Psoas muscle (tissue), 8 donors: ENCODE data around the gene ENKUR. TPM values are rescaled to one million over a fixed set of nuclear protein-coding genes. Genes with fewer than 3 reads are reported as not detected.

Source experiments
- ATAC-seq, 4 donors: fragments of 200-7000 bp; cut with Tn5 transposase; one replicate each; pipeline ENCODE4 v1.9.1; 2020; ENCODE audit warnings: moderate library complexity in 3 of 4, mild to moderate bottlenecking in 2 of 4
- DNase-seq, 2 donors: peaks; one replicate each; pipeline ENCODE4 v3.0.0-alpha.2; 2020
- H3K27ac ChIP-seq: fragments of 200-600 bp; one replicate; pipeline ENCODE4 v1.8.0; 2022
- H3K27me3 ChIP-seq, 3 donors: fragments of 200-600 bp in 1 of 3; one replicate each; pipeline versions ENCODE4 v1.6.1 to v1.8.0; 2013 to 2022; ENCODE audit warnings: low read length in 2 of 3, mild to moderate bottlenecking in 2 of 3, moderate library complexity in 1 of 3; ENCODE audit not compliant: insufficient read depth in 3 of 3
- H3K36me3 ChIP-seq, 2 donors: fragments of 200-600 bp in 1 of 2; one replicate each; pipeline versions ENCODE4 v1.6.1 to v1.8.0; 2013 to 2022; ENCODE audit warnings: low read depth in 1 of 2, mild to moderate bottlenecking in 1 of 2, moderate library complexity in 1 of 2; ENCODE audit not compliant: insufficient read depth in 1 of 2
- H3K4me1 ChIP-seq: fragments of 200-600 bp; one replicate; pipeline ENCODE4 v1.8.0; 2022
- H3K4me3 ChIP-seq: fragments of 200-600 bp; one replicate; pipeline ENCODE4 v1.8.0; 2022; ENCODE audit warnings: mild to moderate bottlenecking
- H3K9me3 ChIP-seq: fragments of 200-600 bp; one replicate; pipeline ENCODE4 v1.8.0; 2022
- CTCF ChIP-seq: fragments of 200-600 bp; IDR thresholded peaks from one replicate; pipeline ENCODE4 v1.8.0; 2022; ENCODE audit warnings: antibody characterized with exemption
- WGBS, 3 donors: extraction: QIAGEN DNeasy Blood & Tissue Kit; methylation state at CpG; one replicate each; pipeline versions ENCODE4 v1.1.6 to v1.1.7; 2013; 5-methylcytosine and 5-hydroxymethylcytosine counted together
- intact Hi-C, 2 donors: fragments of 100-400 bp; cut with DNase I; formaldehyde crosslinking; loops; one replicate each; pipeline versions ENCODE4 v1.11.0 to v1.14.2; 2022
- polyA plus RNA-seq, 3 donors: library from polyadenylated mRNA; stranded (reverse); fragments of 200-250 nt; gene quantifications; one replicate each; pipeline ENCODE4 v1.2.3, GENCODE V29; 2013
- total RNA-seq, 4 donors: library from RNA; stranded (reverse); fragmentation: NEBNext Ultra II Directional in 2 of 4; extraction: Animal tissue kit (Norgen Biotek cat#: 25700) in 2 of 4; gene quantifications; one replicate each; pipeline versions ENCODE4 v1.2.1 to v1.2.4, GENCODE V29; 2021 to 2023
- donor health status: healthy with polysubstance abuse.
- donor health status: DM: no; HTN: no; CAD: no; lungs with moderate emphysema.
- donor health status: Bipolar disorder and iron deficiency.
- donor health status: healthy.
- donor health status: DM: yes; HTN: yes; CAD: no.
- donor health status: DM: no; HTN: no; CAD: no.
- donor health status: DM: no; HTN: no; CAD: no.
- donor health status: DM: yes; HTN: yes; CAD: no.

ENKUR gene
- total and polyA plus RNA-seq, 7 donors, result 0.03 to 0.05 TPM; not detected in 5

DNA sequence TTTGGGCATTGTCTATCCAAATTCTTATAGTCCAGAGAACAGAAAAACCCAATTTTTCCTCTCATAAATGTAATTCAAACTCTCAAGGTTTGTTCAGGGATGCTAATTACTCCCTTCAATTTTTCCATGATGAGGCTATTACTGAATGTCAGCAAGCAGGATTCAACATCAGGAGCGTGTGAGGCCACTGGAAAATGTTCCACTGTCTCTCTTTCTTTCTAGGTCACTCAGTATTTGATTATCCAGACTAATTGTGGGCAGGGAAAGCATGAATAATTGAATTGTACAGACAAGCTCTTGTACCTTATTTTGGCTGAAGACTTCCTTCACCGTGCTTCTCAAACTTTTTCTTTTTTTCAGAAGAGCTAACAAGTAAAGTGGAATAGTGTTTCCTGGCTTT lies 31.1 kb upstream of the ENKUR start:
- Histone ChIP-seq H3K4me3 (no peak overlapping the region), H3K36me3 (no peaks in the 10 kb centered on the region), H3K27ac (no peak overlapping the region), H3K27me3 (peaks cover 0 to 6% (median 0%) of the 10 kb centered on the region in 3 donors), H3K9me3 (no peaks in the 10 kb centered on the region), H3K4me1 (no peaks in the 10 kb centered on the region)
- 19 to 31% (median 22%) methylated on average over 2 of the region's 2 CpGs for WGBS, 3 donors
- TF ChIP-seq CTCF, result no peak
- DNase-seq, result no peak
- intact Hi-C loops, result no loop called here
- no peak for ATAC-seq

GRCh38 chr10:25046641-25047040 lies 30.7 kb upstream of the ENKUR start:
- Histone ChIP-seq H3K36me3 (no peaks in the 10 kb centered on the region), H3K9me3 (no peaks in the 10 kb centered on the region), H3K27me3 (peaks cover 0 to 6% (median 0%) of the 10 kb centered on the region in 3 donors), H3K27ac (no peak overlapping the region), H3K4me1 (no peaks in the 10 kb centered on the region), H3K4me3 (no peak overlapping the region)
- no peak for ATAC-seq
- 23 to 43% (median 32%) methylated on average over 1 of the region's 1 CpG for WGBS, 3 donors
- intact Hi-C loops, result no loop called here
- no peak for TF ChIP-seq CTCF
- DNase-seq, result no peak

DNA sequence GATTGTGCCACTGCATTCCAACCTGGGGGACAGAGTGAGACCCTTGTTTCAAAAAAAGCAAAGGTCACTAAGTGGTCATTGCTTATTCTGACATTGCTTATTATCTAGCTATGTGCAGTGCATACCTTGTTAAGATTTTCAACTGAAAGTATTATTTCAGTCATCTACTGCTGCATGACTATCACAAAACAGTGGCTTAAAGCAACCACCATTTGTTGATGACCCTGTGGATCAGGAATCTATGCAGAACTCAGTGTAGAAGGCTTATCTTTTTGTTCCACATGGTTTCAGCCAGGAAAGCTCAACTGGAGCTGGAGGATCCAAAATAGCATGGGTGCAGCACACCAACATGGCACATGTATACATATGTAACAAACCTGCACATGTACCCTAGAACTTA lies 23.6 kb upstream of the ENKUR start:
- no peak for ATAC-seq
- H3K9me3 ChIP-seq, result no peaks in the 10 kb centered on the region
- intact Hi-C loops, result no loop called here
- H3K36me3 ChIP-seq, result no peaks in the 10 kb centered on the region
- TF ChIP-seq CTCF, result no peak
- DNase-seq, result no peak
- H3K27me3 ChIP-seq, result peaks cover 0 to 5% (median 0%) of the 10 kb centered on the region in 3 donors
- no peaks in the 10 kb centered on the region for H3K4me1 ChIP-seq
- no peak overlapping the region for H3K27ac ChIP-seq
- H3K4me3 ChIP-seq, result no peak overlapping the region

- Histone ChIP-seq H3K9me3 (no peaks in the 10 kb centered on the region), H3K36me3 (no peaks in the 10 kb centered on the region), H3K4me1 (no peaks in the 10 kb centered on the region), H3K4me3 (no peak overlapping the region), H3K27me3 (peaks cover 0 to 5% (median 0%) of the 10 kb centered on the region in 3 donors), H3K27ac (no peak overlapping the region)
- no peak for ATAC-seq
- no peak for DNase-seq
- WGBS, 3 donors, result 76 to 84% (median 81%) methylated on average over 2 of the region's 2 CpGs
- intact Hi-C loops, result no loop called here
- TF ChIP-seq CTCF, result no peak
Measured at GRCh38 chr10:25038325-25038724, 22.4 kb upstream of the ENKUR start.

DNA sequence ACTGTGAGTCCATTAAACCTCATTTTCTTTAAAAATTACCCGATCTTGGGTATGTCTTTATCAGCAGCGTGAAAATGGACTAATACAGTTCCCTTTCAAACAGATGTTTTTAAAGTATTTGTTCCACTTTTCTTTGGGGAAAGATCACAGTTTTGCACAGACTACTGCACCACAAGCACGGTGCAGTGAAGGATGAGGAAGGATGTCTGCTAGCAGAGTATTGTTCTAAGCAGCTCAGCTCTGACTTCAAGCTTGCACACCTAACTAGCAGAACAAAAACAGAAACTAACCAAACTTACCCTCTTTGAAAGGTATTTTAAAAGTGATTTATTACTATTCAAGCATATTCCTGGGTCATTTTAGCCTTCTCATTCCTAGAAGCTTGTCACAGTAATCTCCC lies 20.4 kb upstream of the ENKUR start:
- WGBS, 3 donors, result 25 to 36% (median 29%) methylated on average over 3 of the region's 3 CpGs

More for the DNA sequence above, 20.4 kb upstream of the ENKUR start:
- Histone ChIP-seq H3K9me3 (no peaks in the 10 kb centered on the region), H3K27me3 (peaks cover 0 to 5% (median 0%) of the 10 kb centered on the region in 3 donors), H3K27ac (no peak overlapping the region), H3K4me1 (no peaks in the 10 kb centered on the region), H3K36me3 (no peaks in the 10 kb centered on the region), H3K4me3 (no peak overlapping the region)
- no peak for TF ChIP-seq CTCF
- DNase-seq, result no peak
- ATAC-seq, result no peak
- intact Hi-C loops, result no loop called here
